GM18868 (cell line): ENCODE measurements around the gene AQP2.

ENCODE experiments used
- ATAC-seq: cut with Tn5 transposase; IDR thresholded peaks from one replicate; pipeline ENCODE4 v1.9.1; 2021; ENCODE audit warnings: mild to moderate bottlenecking, moderate library complexity; ENCODE audit not compliant: unreplicated experiment

AQP2 gene

GRCh38 chr12:49954863-49955830, 4.6 kb downstream of the AQP2 start:
- ATAC-seq, result no peak

- no peak for ATAC-seq
Measured at GRCh38 chr12:49955899-49956662, 5.5 kb downstream of the AQP2 start.

- ATAC-seq, result no peak
Measured at GRCh38 chr12:49956663-49957569, 6.4 kb downstream of the AQP2 start.

- no peak for ATAC-seq
Measured at GRCh38 chr12:49957570-49957967, 7.0 kb downstream of the AQP2 start.

GRCh38 chr12:49959685-49960473, 9.3 kb downstream of the AQP2 start:
- no peak for ATAC-seq

GRCh38 chr12:49960474-49961110, 10.1 kb downstream of the AQP2 start:
- ATAC-seq, result no peak

- no peak for ATAC-seq
Measured at GRCh38 chr12:49961111-49961922, 10.8 kb downstream of the AQP2 start, which contains the start of gene AQP5. Gene AQP5, plus strand, starts transcription at chr12:49961872. Its CDS starts 146 bp downstream, at chr12:49962018.

- ATAC-seq, result no peak
Measured at GRCh38 chr12:49961993-49962764, 11.6 kb downstream of the AQP2 start.

GRCh38 chr12:49962861-49963765, 12.6 kb downstream of the AQP2 start:
- ATAC-seq, result no peak

- no peak for ATAC-seq
Measured at GRCh38 chr12:49963976-49964815, 13.7 kb downstream of the AQP2 start.

GRCh38 chr12:49964849-49965624, 14.5 kb downstream of the AQP2 start:
- ATAC-seq, result no peak

GRCh38 chr12:49965836-49966235, 15.3 kb downstream of the AQP2 start:
- ATAC-seq, result no peak

GRCh38 chr12:49966511-49967041, 16.0 kb downstream of the AQP2 start:
- ATAC-seq, result no peak

- peak; percentile 70 for ATAC-seq
Measured at GRCh38 chr12:49967042-49967776, 16.7 kb downstream of the AQP2 start.
